ENCODE data around the gene NEFH. TPM values are rescaled to one million over a fixed set of nuclear protein-coding genes. Genes with fewer than 3 reads are reported as not detected.
A peak's percentile ranks its signal among the peaks of the same experiment; 100 is the strongest.

NEFH gene, protein sequence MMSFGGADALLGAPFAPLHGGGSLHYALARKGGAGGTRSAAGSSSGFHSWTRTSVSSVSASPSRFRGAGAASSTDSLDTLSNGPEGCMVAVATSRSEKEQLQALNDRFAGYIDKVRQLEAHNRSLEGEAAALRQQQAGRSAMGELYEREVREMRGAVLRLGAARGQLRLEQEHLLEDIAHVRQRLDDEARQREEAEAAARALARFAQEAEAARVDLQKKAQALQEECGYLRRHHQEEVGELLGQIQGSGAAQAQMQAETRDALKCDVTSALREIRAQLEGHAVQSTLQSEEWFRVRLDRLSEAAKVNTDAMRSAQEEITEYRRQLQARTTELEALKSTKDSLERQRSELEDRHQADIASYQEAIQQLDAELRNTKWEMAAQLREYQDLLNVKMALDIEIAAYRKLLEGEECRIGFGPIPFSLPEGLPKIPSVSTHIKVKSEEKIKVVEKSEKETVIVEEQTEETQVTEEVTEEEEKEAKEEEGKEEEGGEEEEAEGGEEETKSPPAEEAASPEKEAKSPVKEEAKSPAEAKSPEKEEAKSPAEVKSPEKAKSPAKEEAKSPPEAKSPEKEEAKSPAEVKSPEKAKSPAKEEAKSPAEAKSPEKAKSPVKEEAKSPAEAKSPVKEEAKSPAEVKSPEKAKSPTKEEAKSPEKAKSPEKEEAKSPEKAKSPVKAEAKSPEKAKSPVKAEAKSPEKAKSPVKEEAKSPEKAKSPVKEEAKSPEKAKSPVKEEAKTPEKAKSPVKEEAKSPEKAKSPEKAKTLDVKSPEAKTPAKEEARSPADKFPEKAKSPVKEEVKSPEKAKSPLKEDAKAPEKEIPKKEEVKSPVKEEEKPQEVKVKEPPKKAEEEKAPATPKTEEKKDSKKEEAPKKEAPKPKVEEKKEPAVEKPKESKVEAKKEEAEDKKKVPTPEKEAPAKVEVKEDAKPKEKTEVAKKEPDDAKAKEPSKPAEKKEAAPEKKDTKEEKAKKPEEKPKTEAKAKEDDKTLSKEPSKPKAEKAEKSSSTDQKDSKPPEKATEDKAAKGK
- 3.5 TPM in 2 replicates for polyA plus RNA-seq (2012; rRNA removed)
- polyA plus RNA-seq (2012; cell fraction: cytosol; rRNA removed): 4.2 and 4.3 TPM in 2 replicates
- polyA plus RNA-seq (2012; cell fraction: nucleus; rRNA removed): 0.72 and 1.1 TPM in 2 replicates

DNA sequence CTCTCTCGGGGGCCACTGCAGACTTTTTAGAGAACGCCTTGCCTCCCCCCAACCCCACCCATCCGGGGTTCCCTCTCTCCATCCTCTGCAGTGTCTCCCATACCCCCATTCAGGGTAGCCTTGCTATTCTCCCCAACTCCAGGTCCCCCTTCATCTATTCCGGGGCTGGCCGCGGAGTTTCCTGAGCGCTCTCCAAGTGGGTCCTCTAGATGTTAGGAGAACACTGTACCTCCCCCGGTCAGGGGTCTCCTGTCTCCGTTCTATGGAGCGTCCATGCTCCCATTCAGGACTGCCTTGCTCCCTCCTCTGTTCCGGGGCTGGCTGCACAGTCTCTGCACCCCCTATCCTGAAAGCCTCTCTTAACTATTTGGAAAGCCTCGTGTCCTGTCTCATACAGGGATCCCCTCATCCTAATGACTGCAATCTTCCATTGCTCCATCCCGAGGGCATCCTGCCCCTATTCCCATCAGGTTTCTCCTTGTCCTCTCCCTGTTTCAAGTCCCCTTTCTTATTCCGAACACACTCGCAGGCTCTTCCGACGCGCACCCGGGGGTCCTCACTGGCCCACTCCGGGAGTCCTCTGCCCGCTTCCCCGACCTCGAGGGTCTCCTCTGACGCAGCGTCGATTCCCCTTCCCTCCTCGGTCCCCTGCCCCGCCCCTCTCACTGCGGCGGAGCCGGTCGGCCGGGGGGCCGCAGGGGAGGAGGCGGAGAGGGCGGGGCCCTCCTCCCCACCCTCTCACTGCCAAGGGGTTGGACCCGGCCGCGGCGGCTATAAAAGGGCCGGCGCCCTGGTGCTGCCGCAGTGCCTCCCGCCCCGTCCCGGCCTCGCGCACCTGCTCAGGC lies at the start of gene NEFH:
NEFH (plus strand) TSS at position 802 of the 845 bp plus-strand sequence. CDS start 45 bp downstream, outside the sequence.
- Histone ChIP-seq H3K79me2 (ENCODE audit: insufficient read depth) (no peaks in the 10 kb centered on the region), H3K4me1 (ENCODE audit: control insufficient read depth in 1 of 2, insufficient read depth in 2 of 2, low read depth in 1 of 2, low read length in 1 of 2) (peaks cover 0 to 32% of the 10 kb centered on the region in 2 experiments; a peak in 1 of 4 replicates), H3K36me3 (replicated peaks in 1 of 2; ENCODE audit: control insufficient read depth in 1 of 2, insufficient read depth in 2 of 2, low read length in 1 of 2) (no peaks in the 10 kb centered on the region), H3K4me2 (peak within 1 kb of the TSS; percentile 75), H2AFZ (ENCODE audit: low read depth) (peak within 1 kb of the TSS; percentile 41; the same call in 1 of the 2 replicates), H3K9me2 (no peaks in the 10 kb centered on the region), H3K27me3 (ENCODE audit: insufficient read depth) (peaks cover 9% of the 10 kb centered on the region; the same call in 1 of the 2 replicates), H3K9me3 (no peaks in the 10 kb centered on the region), H3F3A (replicated peaks; ENCODE audit: insufficient read depth) (no peaks in the 10 kb centered on the region), H4K20me1 (ENCODE audit: insufficient read depth) (0 out of 2 replicates have a peak, but pooled peaks cover 5% of the 10 kb centered on the region), H3K27ac (ENCODE audit: low read depth in 2 of 2, low read length in 1 of 2) (peak within 1 kb of the TSS in 1 of 2 experiments; percentile 23; a peak in 1 of 4 replicates), H3K4me3 (ENCODE audit: low read depth in 2 of 2, low read length in 1 of 2) (peak within 1 kb of the TSS; percentile 41 to 47; a peak in 3 of 4 replicates), H3K9ac (no peak within 1 kb of the TSS)
- peak; percentile 91 for DNase-seq
- ChIA-PET CTCF (interaction anchor here (0.9 to 3.0 kb wide), 6 partner anchors 9 to 85 kb away, joined by 3 to 12 read pairs (median 4); no protein-coding TSS in a partner anchor), POLR2A (interaction anchor here (0.9 to 1.7 kb wide), 4 partner anchors 8 to 74 kb away, joined by 4 to 13 read pairs (median 5); partner anchors contain the start of gene THOC5)
- TF ChIP-seq NFIC (IDR thresholded peaks at IDR 0.05; ENCODE audit: borderline replicate concordance) (no peak), EP300 (IDR thresholded peaks at IDR 0.05; ENCODE audit: borderline replicate concordance in 1 of 2, low read depth in 1 of 2, low read length in 1 of 2) (no peak), TAF1 (IDR thresholded peaks at IDR 0.05; ENCODE audit: borderline replicate concordance, low read depth, low read length) (no peak), CHD2 (IDR thresholded peaks at IDR 0.05; ENCODE audit: low read length, partially characterized antibody) (no peak), ELF1 (IDR thresholded peaks at IDR 0.05) (no peak), GATA2 (CRISPR knock-in tag; IDR thresholded peaks at IDR 0.05) (no peak), GABPA (IDR thresholded peaks at IDR 0.05; ENCODE audit: low read depth) (no peak), FOXM1 (IDR thresholded peaks at IDR 0.05; ENCODE audit: low read depth) (no peak), POLR2AphosphoS5 (IDR thresholded peaks at IDR 0.05; ENCODE audit: low read depth, low read length) (no peak), SMC3 (IDR thresholded peaks at IDR 0.05; ENCODE audit: low read depth, low read length) (no peak), EZH2phosphoT487 (IDR thresholded peaks at IDR 0.05; ENCODE audit: borderline replicate concordance, low read depth) (no peak), TCF12 (IDR thresholded peaks at IDR 0.05) (no peak), MXI1 (IDR thresholded peaks at IDR 0.05; ENCODE audit: low read depth, low read length) (no peak)
- TF ChIP-seq, protein P1, sequence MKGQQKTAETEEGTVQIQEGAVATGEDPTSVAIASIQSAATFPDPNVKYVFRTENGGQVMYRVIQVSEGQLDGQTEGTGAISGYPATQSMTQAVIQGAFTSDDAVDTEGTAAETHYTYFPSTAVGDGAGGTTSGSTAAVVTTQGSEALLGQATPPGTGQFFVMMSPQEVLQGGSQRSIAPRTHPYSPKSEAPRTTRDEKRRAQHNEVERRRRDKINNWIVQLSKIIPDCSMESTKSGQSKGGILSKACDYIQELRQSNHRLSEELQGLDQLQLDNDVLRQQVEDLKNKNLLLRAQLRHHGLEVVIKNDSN (IDR thresholded peaks at IDR 0.05; ENCODE audit: borderline replicate concordance, low read depth): no peak
- 16% methylated on average over 30 of the region's 48 CpGs for WGBS (ENCODE audit: low lambda C conversion rate)
